ENCODE measurements around the gene ADAM15.

GRCh38 chr1:155037851-155038441 is 13.2 kb upstream of the ADAM15 start:
- no peak for TF ChIP-seq POLR2A (IDR thresholded peaks at IDR 0.05; ENCODE audit: extremely low read depth, insufficient read length)
- no peak for TF ChIP-seq CTCF (IDR thresholded peaks at IDR 0.05; ENCODE audit: low read depth, low read length)
- no peak for TF ChIP-seq MAX (IDR thresholded peaks at IDR 0.05; ENCODE audit: low read depth, low read length)
- no peak for TF ChIP-seq MYC (IDR thresholded peaks at IDR 0.05; ENCODE audit: low read depth, low read length)
